Inflammatory macrophage treated with lipopolysaccharide for 1 hour (primary cell): ENCODE data around the gene FADS3.
A peak's percentile ranks its signal among the peaks of the same experiment; 100 is the strongest.

Source experiments
- DNase-seq, 2 donors: peaks; one replicate each; pipeline ENCODE4 v3.0.0-alpha.2; 2020 to 2022

FADS3 gene

GRCh38 chr11:61874853-61875252 lies 16.5 kb downstream of the FADS3 start:
- no peak for DNase-seq

- DNase-seq, result no peak
Measured at GRCh38 chr11:61874377-61874809, 17.0 kb downstream of the FADS3 start.

- no peak for DNase-seq
Measured at GRCh38 chr11:61873588-61874376, 17.6 kb downstream of the FADS3 start.

GRCh38 chr11:61872935-61873565 lies 18.3 kb downstream of the FADS3 start:
- DNase-seq, result no peak

- DNase-seq, result peak; percentile 43 to 76
Measured at GRCh38 chr11:61871158-61871597, 20.2 kb downstream of the FADS3 start.

GRCh38 chr11:61870541-61871031 lies 20.8 kb downstream of the FADS3 start:
- DNase-seq, result no peak

- DNase-seq, result no peak
Measured at GRCh38 chr11:61869708-61870451, 21.5 kb downstream of the FADS3 start.

GRCh38 chr11:61869429-61869707 lies 22.0 kb downstream of the FADS3 start:
- no peak for DNase-seq

GRCh38 chr11:61868571-61869428 lies 22.5 kb downstream of the FADS3 start:
- no peak for DNase-seq

GRCh38 chr11:61866958-61867343 lies 24.4 kb downstream of the FADS3 start:
- no peak for DNase-seq

GRCh38 chr11:61866231-61866957 lies 25.0 kb downstream of the FADS3 start:
- no peak for DNase-seq

- no peak for DNase-seq
Measured at GRCh38 chr11:61864814-61865775, 26.2 kb downstream of the FADS3 start.

- DNase-seq, result no peak
Measured at GRCh38 chr11:61863548-61864081, 27.7 kb downstream of the FADS3 start.

GRCh38 chr11:61862714-61863547 lies 28.4 kb downstream of the FADS3 start:
- no peak for DNase-seq

- DNase-seq, result no peak
Measured at GRCh38 chr11:61861634-61862033, 29.7 kb downstream of the FADS3 start.

- DNase-seq, result no peak
Measured at GRCh38 chr11:61860054-61860903, 31.1 kb downstream of the FADS3 start.

- DNase-seq, result no peak
Measured at GRCh38 chr11:61855939-61856680, 35.2 kb downstream of the FADS3 start.
